Keratinocyte (primary cell): ENCODE data around the gene ZNF148.

Experiments used
- EZH2 ChIP-seq: IDR thresholded peaks from one replicate; pipeline ENCODE4 v1.6.1; 2012; ENCODE audit warnings: inconsistent platforms, mild to moderate bottlenecking, low read length, moderate library complexity
- TF ChIP-seq, protein P1 (sequence below), 3 experiments: IDR thresholded peaks in 1 of 3; conservative IDR thresholded peaks in 1 of 3; optimal IDR thresholded peaks in 1 of 3; 2 replicates in 2 of 3; 3 replicates in 1 of 3; pipeline versions ENCODE3 to v1.5.1; 2011; ENCODE audit warnings: low read length in 3 of 3, mild to moderate bottlenecking in 3 of 3, moderate library complexity in 2 of 3, control low read depth in 1 of 3, inconsistent platforms in 1 of 3; ENCODE audit not compliant: insufficient read depth in 2 of 3; ENCODE audit errors: extremely low read depth in 1 of 3

DNA sequence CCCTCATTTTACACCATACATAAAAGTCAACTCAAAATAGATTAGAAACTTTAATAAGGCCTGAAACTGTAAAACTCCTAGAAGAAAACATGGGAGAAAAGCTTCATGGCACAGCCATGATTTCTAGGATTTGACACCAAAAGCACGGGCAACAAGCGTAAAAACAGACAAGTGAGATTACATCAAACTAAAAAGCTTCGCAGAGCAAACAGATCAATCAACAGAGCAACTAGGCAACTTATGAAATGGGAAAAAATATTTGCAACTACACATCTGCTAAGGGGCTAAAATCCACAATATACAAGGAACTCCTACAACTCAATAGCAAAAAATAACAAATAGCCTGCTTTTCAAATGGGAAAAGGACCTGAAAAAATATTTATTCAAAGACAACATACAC lies 26.1 kb downstream of the ZNF148 start:
- TF ChIP-seq, protein P1, sequence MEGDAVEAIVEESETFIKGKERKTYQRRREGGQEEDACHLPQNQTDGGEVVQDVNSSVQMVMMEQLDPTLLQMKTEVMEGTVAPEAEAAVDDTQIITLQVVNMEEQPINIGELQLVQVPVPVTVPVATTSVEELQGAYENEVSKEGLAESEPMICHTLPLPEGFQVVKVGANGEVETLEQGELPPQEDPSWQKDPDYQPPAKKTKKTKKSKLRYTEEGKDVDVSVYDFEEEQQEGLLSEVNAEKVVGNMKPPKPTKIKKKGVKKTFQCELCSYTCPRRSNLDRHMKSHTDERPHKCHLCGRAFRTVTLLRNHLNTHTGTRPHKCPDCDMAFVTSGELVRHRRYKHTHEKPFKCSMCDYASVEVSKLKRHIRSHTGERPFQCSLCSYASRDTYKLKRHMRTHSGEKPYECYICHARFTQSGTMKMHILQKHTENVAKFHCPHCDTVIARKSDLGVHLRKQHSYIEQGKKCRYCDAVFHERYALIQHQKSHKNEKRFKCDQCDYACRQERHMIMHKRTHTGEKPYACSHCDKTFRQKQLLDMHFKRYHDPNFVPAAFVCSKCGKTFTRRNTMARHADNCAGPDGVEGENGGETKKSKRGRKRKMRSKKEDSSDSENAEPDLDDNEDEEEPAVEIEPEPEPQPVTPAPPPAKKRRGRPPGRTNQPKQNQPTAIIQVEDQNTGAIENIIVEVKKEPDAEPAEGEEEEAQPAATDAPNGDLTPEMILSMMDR (optimal IDR thresholded peaks at IDR 0.05 in 1 of 3, IDR thresholded peaks at IDR 0.05 in 1 of 3, conservative IDR thresholded peaks at IDR 0.05 in 1 of 3; ENCODE audit: extremely low read depth in 1 of 3, insufficient read depth in 2 of 3, low read length in 3 of 3), result no peak
- no peak for TF ChIP-seq EZH2
